A172 (cell line): ENCODE results near the gene DENND1A. TPM values are rescaled to one million over a fixed set of nuclear protein-coding genes. Genes with fewer than 3 reads are reported as not detected.

Source experiments
- DNase-seq: peaks from one replicate; pipeline ENCODE4 v3.0.0-alpha.2; 2015; ENCODE audit warnings: low spot score
- total RNA-seq: library from RNA; depleted of rRNA; stranded (reverse); fragments of >200 nt; shearing (Covaris generic); gene quantifications from 2 replicates; pipeline ENCODE4 v1.2.3, GENCODE V29; 2014

The DENND1A gene
- total RNA-seq, 1 experiment from 2014 or later = 30.8 TPM

DNA sequence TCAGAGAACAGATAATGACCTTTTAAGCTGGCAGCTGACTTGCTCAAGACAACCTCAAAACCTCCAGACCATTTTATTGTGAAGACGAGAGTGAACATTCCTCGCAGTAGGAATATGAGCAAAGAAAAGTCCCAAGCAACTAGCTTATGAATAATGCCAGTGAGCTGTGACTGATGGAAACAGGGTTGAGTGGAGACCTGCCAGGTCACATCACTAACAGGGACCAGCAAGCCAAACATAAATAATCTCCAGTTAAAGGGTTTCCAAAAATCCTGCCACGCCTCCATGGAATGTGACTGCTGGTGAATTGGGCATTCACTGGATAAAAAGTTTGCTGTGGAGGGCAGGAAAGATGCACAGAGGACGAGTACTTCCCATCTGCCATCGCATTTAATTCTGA, 388.5 kb downstream of the DENND1A start:
- no peak for DNase-seq

DNA sequence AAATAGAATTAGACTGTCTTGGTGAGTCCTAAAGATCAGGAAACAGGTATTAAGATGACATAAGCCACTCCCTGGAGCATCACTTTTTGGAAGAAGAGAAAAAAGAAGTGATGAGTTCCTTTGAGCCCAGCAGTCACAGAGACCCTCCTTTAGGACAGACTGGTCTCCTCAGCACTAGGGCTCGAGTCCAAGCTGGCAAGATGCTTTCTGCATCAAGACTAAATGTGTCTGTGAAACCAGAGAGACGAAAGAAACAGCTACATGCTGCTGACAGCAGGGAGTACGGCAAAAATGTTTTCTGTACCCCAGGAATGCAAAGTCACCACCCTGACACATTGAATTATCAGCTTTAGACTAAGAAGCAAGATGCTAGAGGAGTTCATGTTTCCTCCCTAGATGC, 389.5 kb downstream of the DENND1A start:
- DNase-seq = no peak

DNA sequence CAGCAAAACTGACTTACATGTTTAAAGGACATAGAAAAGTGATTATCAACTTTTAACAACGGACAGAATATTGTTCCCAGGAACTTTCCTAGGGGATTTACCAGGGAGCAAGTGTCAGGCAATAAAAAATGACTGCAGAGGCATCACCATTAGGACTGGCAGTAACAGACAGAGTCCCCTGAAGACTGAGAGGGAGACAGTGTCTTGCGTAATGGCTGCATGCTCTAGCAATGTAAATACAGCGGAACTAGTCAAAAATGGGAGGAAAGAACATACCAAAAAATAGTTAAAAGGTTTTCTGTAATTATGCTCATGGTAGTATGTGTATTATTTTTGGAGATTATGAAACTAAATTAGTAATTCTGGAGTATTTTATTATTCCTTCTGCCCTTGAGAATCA, 392.1 kb downstream of the DENND1A start:
- DNase-seq = no peak

DNA sequence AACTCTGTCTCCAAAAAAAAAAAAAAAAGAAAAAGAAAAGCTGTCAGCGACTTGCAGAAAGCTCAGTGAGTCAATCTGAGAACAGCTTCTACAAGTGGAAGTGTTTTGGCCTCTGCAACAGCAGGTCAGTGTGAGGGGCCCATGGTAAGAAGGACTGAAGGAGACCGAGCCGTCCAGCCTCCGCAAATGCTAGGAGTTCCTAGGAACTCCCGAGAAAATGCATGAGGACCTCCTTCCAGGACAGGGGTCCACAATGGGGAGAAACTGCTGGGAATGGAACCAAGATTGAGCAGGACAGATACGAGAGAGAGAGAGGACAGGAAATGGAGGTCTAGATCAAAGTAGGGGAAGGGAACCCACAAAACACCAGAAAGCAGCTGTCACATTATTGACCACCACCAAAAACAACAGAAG, 393.5 kb downstream of the DENND1A start:
- DNase-seq = no peak

DNA sequence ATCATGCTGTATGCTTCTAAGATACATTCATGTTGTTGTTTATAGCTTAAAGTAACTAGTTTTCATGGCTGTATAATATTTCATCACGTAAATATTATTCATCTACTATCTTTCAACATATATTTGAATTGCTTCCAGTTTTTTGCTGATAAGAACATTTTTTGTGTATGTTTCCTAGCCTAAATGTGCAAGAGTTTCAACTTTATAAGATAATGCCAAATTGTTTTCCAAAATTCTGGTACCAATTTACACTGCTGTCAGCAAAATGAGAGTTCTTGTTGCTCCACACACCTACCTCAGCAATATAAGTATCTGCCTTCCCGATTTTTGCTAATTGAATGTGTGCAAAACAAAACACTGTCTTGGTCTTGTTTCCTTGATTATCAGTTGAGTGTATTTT, 395.6 kb downstream of the DENND1A start:
- no peak for DNase-seq

DNA sequence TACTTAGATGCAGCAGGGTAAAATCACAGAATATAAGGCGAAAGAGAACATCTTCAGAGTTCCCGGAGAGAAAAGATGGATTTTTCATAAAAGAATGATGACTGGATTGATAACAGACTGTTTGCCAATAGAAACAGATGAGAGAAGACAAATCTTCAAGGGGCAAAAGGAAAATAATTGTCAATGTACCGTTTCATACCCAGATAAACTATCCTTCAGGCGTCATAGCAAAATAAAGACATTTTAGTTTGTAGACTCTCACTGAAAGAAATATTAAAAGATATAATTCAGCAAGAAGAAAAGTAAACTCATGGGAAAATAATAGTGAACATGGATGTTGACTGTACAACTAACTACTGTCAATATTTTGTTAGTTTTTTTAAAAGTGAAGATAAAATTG, 399.7 kb downstream of the DENND1A start:
- no peak for DNase-seq

DNA sequence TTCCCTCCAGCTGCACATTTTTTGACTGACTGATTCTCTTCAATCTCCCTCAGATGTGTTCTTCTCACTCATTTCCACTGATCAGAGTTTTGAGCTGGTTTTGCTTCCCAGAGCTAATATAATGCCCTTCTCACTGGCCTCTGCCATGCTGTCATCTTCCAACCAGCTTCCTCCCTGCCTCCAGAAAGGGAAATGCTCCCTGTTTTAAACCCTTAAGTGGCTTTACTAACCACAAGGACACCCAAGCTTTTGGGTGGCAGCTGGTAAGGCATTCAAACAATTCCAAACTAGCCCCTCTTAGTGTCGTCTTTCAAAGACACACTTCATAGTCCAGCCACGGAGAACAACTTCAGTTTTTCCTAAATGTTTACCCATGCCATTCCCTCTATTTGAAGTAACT, 401.4 kb downstream of the DENND1A start:
- no peak for DNase-seq

DNA sequence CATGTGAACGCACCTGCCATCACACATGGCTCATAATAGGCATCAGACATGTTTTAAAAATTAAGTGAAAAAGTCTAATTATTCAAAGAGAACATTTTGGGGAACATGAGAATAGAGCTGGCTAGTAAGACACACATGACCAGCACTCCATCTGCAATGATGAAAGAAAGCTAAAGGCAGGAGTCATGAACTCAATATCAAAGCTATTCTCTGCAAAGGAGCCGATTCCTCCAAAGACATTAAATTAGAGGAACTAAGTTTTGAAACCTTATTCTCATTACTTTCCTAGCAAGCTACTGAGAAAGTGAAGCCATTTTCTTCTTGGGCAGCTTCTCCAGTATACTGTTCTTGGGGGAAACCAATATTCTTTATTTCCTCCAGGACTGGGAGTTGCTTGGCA, 401.9 kb downstream of the DENND1A start:
- DNase-seq = no peak

DNA sequence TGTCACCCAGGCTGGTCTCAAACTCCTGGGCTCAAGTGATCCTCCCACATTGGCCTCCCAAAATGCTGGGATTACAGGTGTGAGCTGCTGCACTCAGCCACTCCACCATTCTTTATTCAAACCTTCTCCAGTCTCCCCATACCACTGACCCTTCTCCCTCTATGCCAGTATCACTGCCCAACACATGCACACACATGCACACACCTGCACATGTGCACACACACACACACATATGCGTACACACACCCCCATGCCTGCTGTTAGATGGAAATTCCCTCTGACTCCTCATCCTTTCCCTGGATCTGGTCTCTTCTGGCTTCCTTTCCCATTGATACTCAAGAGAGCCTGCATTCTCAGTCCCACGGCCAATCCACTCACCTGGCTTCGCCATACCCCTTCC, 404.0 kb downstream of the DENND1A start:
- DNase-seq = no peak

DNA sequence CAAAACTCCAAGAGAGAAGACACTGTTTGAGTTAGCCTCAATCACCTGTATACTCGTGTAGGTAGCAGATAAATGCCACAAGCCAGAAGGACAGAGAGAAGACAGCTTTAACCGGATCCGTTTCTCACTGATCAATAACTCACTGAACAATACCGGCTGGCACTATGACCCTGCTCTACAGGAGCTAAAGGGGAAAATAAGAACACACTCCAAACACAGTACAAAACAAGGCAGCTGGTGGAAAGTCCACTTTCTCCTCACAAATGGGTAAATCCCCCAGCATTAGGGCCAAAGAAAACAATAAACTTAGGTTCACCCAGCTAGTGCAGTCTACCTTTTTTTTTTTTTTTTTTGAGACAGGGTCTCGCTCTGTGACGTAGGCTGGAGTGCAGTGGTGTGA, 404.5 kb downstream of the DENND1A start:
- DNase-seq = no peak

DNA sequence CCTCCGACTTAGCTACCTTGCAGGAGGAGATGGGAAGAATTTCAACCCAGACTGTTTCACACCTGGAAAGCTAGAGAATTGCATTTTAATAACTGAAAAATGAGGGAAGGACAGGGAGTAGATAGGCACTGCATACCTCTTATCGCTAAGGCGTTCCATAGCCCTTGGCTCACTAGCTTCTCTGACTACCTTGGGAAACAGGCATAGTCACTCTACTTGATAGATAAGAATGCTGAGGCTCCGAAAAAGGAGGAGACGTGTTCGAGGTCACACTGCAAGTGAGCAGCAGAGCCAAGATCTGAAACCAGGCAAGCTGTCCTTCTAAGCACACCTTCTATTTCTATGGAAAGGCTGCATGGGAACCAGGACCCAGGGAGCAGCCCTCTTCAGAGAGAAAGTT, 405.1 kb downstream of the DENND1A start:
- DNase-seq = no peak

DNA sequence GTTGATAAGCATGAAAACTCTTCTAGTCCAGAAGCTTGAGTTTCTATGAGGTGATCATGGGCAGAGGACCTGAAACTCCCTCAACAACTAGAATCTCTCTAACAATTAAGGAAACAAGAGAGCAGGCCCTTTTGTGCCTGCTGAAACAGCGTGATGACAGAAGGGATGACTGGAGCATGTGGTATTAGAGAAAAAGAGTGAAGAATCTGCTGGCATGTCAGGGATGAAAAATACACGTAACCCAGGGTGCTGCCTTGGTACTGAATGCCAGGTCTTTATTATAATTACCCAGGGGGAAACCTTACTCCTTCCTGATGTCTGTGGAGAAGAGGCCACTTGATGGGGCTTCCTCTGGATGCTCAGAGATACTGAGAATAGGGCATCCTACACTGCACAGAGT, 406.1 kb downstream of the DENND1A start:
- no peak for DNase-seq

DNA sequence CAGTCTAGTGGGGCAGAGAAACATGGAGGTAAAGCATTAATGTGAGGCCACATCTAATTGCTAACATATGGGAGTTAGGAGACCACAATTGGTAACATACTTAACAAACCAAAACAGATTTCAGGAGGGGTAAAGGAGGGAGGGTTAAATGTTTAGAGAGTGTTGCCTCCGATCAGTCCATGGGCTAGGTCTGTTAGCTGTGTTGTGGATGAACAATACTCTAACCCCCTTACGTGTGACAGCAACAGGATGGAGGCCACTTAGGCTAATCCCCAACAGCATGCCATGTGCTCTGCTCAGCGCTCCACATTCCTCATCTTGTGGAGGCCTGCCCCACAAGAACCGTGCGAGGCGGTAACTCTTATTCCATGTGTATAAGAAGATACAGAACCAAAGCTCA, 406.9 kb downstream of the DENND1A start:
- DNase-seq = no peak

DNA sequence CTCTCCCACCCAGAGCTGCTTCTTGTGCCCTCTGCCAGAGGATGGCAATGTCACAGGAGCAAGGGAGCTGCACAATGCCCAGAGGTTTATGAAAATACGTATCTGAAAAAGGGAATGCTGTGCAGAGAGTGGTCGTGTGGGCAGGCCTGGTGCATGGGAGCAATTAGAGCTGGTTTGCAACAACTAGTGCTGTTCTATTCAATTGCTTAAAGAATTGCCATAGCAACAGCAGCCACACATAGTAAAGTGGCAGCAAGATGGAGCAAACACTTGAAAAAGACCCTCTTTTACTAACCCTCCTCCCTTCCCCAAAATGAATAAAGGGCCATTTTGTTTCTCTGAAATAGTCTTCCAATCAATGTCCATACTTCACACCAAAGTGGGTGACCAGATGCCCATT, 407.7 kb downstream of the DENND1A start:
- no peak for DNase-seq

DNA sequence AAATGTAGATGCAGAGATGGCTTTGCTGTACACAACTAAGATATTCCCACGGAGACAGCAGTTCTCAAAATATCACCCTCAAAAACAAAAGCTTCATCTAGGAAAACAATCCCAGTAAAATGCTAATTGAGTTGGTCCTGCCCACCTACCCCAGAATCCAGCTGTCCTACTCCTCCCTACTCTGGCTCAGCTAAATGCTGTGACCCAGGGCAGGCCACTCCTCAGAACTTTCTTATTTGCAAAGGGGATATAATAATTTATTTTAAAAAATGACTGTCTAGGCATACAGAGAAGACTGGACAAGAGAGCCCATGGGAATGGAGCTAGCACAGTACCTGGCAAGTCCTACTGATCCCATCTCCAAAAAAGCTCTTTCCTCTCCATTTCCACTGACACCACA, 411.6 kb downstream of the DENND1A start:
- DNase-seq = no peak

DNA sequence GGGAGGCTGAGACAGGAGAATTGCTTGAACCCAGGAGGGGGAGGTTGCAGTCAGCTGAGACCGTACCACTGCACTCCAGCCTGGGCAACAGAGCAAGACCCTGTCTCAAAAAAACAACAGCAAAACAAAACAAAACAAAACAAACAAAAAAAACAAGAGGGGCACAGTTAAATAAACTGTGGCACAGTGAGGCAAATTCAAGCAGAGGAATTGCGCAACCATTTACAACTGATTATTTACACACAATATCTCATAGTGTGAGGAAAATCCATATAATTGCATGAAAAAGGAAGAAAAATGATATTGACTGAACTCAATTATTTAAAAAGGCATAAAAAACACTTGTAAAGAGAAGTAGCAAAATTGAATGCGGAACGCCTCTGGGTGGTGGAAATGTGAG, 412.4 kb downstream of the DENND1A start:
- no peak for DNase-seq

DNA sequence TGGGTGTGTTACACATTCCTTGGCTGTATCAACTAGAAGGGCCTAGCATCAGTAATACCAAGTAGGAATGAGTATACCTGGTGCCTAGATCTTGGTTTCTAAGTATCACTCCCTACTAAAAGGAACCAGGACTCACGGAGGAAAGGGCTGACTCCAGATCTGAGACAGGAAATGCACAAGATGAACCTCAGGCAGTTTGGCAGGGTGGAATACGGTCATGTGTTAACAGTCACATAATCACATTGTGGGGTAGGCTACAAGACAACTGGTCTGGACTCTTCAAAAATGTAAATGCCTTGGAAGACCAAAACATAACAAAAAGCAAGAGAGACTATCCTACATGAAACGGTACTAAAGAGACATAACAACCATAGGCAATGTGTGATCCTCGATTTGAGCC, 415.2 kb downstream of the DENND1A start:
- no peak for DNase-seq

DNA sequence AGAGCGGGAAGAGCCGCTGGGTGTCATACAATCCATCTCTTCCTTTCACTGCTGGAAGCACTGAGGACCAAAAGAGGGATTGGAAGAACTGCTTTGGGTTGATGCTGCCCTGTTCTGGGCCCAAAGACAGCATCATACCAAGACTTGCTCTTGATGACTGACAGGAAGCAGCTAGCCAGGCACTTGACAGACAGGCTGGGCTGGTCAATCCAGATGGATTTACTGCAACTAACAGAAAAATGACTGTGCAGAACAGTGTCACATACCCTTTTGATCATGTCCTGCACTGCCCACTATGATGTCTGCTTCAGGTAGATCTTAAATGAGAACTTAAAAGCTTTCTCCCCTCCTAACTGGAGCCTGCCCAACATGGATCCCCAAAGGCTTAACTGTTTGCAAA, 416.4 kb downstream of the DENND1A start:
- no peak for DNase-seq

DNA sequence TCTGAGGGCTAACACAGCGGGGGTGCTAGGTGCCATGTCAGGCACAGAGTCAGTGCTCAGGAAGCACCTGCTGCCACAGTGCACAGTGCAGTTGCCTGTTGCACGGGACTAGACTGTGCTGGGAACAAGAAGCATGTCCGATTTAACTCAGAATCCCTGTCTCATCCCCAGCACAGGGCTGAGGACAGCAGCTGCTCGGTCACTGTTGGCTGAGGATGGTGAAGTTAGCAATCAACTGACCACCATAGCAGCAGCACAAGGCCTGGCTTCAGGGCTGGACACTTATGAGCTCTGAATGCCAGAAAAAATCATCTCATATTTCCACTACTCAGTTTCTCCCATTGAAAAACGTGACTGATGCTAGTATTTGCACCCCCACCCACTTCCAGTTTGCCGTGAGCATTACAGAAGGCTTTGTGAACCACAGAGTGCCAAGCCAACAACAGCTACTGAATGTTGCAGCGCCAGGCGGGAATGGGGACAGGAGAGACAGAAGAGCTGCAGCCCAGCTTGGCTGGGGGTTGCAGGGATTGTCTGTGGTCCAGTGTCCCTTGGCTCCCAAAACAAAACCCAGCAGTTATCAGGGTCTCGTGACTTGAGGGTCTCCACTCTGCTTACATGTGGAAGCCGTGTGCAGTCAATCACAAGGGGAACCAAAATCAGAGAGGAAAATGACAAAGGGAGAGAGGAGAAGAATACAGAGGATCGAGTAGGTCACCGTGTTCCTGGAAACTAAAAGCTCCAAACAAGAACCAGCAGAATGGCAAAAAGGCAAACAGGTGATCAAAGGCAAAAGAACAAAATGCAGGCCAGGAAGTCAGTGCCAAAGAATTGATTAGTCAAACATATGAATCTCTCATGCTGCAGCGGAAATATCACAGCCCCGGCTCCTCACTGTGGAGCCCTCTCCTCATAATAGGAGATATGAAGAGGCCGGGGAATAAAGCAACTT, 418.3 kb downstream of the DENND1A start:
- no peak for DNase-seq

DNA sequence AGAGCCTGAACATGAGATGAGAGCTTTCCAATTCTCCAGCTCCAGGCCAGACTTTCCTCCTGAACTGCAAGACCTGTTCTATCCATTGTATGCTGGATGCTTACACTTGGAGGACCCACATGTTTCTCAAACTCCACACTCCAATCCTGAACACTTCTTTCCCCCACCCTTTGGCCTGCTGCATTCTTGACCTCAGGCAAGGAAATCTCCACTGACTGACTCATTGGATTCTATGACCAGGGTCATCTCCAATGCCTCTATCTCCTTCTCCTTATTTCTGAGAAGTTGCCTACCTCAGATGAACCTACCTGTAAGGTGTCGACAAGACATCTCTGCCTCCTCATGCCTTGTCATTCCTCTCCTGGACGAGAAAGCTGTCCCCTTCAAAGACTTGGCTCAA, 420.3 kb downstream of the DENND1A start:
- no peak for DNase-seq

DNA sequence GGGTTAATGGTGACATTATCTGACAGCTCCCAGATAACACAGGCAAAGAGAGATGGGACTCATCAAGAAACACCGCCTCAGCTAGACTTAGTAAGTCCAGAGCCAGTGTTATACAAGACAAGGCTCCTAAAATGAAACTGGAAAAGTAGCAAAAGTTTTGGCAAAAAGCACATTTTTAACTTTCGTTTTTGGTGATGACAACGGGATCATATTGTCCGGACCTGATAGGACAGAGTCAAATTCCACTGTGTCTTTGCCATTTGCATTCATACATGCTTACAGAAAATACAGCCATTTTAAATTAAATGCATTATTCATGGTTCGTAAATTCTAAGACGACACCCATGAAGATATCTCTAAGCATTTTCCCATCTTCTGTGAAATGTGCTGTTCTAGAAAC, 421.9 kb downstream of the DENND1A start:
- DNase-seq = no peak

DNA sequence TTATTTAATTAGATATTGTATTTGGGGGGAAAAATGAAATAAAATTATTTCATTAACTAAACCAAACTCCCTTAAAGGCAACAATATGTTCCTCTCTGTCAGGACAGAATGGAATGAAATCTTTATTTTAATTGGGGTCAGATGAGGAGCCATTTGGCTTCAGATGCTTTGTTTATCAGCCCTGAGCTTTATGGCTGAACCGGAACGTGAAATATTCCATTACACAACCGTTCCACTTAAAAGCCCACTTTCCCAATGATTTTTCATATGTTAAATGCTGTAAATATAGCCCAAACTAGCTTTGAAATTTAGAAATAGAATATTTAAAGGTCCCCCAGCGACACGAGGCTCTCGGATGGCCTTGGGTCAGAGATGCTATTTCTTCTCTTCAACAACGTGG, 424.4 kb downstream of the DENND1A start:
- no peak for DNase-seq

DNA sequence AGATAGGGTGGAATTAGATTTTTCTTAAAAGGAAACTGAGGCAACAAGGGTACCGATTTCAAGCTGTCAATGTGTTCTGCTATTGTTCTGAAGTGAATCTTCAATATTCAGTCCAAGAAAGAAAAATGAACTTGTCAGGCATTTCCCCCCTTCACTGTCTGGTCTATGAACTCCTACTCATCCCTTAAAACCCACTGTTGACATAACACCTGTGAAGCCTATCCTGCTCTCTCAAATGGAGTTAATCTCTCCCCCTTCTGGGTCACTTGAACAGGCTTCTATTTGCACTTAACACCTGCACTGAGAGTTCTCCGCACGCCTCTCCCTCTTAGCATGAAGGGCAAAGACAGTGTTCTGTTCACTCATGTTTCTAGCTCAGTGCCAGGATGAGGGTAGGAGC, 429.6 kb downstream of the DENND1A start:
- no peak for DNase-seq

DNA sequence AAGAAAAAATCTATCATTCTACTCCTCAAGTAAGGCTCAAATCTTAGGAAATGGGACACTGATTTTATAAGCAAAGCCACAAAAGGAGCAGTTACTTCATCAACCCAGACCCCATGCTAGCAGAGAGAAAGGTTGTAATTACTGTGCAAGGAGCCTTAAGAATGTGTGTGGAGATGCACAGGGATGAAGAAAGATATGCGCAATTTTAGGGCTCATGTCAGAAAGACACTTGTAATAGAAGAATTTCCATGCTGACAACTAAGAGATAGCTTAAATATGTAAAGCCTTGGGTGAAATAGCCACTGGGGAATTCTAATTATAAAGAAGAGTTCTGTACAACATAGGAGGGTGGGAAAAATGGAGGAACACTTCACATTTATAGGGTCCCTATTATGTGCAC, 432.1 kb downstream of the DENND1A start:
- no peak for DNase-seq
